Lower leg skin (tissue), 4 donors: ENCODE results near the gene SLC39A7. TPM values are rescaled to one million over a fixed set of nuclear protein-coding genes. Genes with fewer than 3 reads are reported as not detected.

Experiments
- DNase-seq, 2 donors: peaks; one replicate each; pipeline ENCODE4 v3.0.0-alpha.2; 2019; ENCODE audit warnings: low spot score in 2 of 2
- H3K4me3 ChIP-seq: fragments of 200-600 bp; sonication (generic); 2 replicates; pipeline ENCODE4 v1.5.1; 2017; ENCODE audit warnings: mild to moderate bottlenecking, low read depth; ENCODE audit not compliant: poor library complexity, severe bottlenecking
- POLR2A ChIP-seq, 2 donors: fragments of 450-650 bp; IDR thresholded peaks; one replicate each; pipeline ENCODE4 v1.6.1; 2016 to 2017; ENCODE audit warnings: antibody characterized with exemption in 2 of 2, mild to moderate bottlenecking in 1 of 2, moderate library complexity in 1 of 2
- WGBS, 2 donors: methylation state at CpG; one replicate each; pipeline ENCODE4 v1.1.5; 2018; 5-methylcytosine and 5-hydroxymethylcytosine counted together
- intact Hi-C: fragments of 100-400 bp; cut with DNase I; formaldehyde crosslinking; loops from one replicate; pipeline ENCODE4 v1.15.0; 2023; ENCODE audit warnings: low total_unique reads
- total RNA-seq, 4 donors: library from RNA; depleted of rRNA; stranded (reverse); fragments of >200 nt; gene quantifications; one replicate each; pipeline ENCODE4 v1.1.0, GENCODE V29; 2016
- TF ChIP-seq, protein P1 (sequence below), 3 donors: fragments of 450-650 bp; IDR thresholded peaks; one replicate each; pipeline ENCODE4 v1.5.1; 2016; ENCODE audit warnings: antibody characterized with exemption in 3 of 3, mild to moderate bottlenecking in 3 of 3, moderate library complexity in 2 of 3

The SLC39A7 gene
- total RNA-seq, 4 donors from 2014 or later = 35.4 to 52.7 (median 39.1) TPM

DNA sequence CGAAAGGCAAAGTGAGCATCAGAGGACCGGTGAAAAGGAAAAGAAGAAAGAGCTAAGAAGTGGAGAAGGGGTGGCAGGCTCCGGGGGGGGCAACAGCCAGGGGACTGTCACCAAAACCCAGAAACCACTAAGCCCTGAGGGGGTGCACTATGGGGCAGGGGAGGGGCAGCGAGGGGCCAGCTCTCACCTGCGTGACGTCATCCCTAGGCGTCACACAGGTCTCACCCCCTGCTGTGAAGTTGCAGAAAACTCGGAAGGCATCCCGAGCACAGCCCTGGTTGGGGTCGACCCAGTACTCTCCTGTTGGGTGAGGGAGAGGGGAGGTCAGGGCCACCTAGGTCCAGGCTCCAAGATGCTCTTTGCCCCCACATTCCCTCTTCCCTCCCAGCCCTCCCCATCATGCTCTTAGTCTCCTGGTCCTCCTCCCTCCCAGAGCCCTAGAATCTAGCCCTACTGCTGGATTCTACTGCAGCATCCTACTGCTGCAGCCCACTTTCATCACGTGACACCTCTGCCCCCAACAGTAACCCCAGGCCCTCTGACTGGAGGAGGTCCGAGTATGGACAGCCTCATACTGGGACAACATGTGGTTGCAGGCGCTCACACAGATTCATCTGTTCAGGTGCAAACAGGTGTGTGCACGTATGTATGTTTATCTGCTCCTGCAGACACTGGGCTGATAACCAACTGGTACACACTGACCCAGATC lies 35.8 kb upstream of the SLC39A7 start:
- intact Hi-C loops = no loop called here
- peak in 1 of 2 donors; percentile 32 for DNase-seq
- WGBS, 2 donors = 60 to 72% methylated on average over 14 of the region's 14 CpGs
- TF ChIP-seq, protein P1, sequence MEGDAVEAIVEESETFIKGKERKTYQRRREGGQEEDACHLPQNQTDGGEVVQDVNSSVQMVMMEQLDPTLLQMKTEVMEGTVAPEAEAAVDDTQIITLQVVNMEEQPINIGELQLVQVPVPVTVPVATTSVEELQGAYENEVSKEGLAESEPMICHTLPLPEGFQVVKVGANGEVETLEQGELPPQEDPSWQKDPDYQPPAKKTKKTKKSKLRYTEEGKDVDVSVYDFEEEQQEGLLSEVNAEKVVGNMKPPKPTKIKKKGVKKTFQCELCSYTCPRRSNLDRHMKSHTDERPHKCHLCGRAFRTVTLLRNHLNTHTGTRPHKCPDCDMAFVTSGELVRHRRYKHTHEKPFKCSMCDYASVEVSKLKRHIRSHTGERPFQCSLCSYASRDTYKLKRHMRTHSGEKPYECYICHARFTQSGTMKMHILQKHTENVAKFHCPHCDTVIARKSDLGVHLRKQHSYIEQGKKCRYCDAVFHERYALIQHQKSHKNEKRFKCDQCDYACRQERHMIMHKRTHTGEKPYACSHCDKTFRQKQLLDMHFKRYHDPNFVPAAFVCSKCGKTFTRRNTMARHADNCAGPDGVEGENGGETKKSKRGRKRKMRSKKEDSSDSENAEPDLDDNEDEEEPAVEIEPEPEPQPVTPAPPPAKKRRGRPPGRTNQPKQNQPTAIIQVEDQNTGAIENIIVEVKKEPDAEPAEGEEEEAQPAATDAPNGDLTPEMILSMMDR (IDR thresholded peaks at IDR 0.05) = no peak
- TF ChIP-seq POLR2A (IDR thresholded peaks at IDR 0.05) = no peak
- no peak overlapping the region for H3K4me3 ChIP-seq

DNA sequence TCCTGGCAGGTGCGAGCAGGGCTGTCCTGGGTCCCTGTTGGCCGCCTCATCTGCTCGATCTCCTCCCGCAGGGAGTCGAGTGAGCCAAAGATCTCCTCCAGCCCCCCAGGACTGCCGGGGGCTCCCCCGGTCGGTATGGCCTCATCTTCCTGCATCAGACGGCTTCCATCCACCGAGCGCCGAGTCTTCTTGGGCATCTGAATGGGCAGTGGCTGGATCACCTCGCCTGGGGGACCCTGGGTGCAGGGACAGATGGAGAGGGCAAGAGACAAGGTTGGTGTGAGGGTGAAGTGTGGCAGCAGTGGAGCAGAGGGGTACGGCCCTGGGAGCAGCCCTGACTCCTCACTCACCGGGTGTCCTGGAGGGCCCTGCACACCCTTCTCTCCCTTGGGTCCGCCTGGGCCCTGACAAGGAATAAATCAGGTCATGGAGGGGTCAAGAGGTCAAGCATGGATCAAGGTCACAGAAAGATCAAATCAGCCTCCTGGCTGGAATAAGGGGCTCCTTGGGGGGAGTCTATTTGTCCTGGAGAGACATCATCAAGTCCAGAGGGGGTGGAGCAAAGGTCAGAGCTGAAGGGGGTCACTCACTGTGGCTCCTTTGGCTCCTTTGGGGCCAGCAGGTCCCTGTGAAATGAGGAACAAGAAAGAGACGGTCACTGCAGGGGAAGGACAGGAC lies 34.9 kb upstream of the SLC39A7 start:
- intact Hi-C loops = no loop called here

DNA sequence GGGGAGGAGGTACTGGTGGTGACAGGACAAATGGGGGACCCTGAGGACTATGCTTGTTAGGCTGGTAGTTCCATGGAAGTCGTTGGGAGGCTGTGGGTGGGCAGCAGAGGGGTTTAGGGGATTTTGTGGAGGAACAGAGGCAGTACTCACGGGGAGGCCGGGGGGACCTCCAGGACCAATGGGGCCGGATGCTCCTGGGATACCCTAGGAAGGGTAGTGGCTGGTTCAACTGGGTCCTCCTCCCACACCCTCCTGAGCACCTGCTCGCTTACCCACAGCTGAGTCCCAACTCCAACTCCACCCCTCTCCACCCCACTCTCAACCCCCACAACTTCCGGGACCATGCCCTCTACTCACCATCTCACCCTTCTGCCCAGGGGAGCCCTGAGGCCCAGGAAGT lies 34.3 kb upstream of the SLC39A7 start:
- no peak overlapping the region for H3K4me3 ChIP-seq
- 91 to 93% methylated on average over 6 of the region's 6 CpGs for WGBS, 2 donors
- no peak for DNase-seq
- TF ChIP-seq, protein P1 (IDR thresholded peaks at IDR 0.05) = no peak
- no peak for TF ChIP-seq POLR2A (IDR thresholded peaks at IDR 0.05)
- intact Hi-C loops = no loop called here

More for the DNA sequence above, 34.9 kb upstream of the SLC39A7 start:
- no peak overlapping the region for H3K4me3 ChIP-seq
- WGBS, 2 donors = 86 to 87% methylated on average over 17 of the region's 17 CpGs
- TF ChIP-seq, protein P1 (IDR thresholded peaks at IDR 0.05) = no peak
- no peak for TF ChIP-seq POLR2A (IDR thresholded peaks at IDR 0.05)
- no peak for DNase-seq

DNA sequence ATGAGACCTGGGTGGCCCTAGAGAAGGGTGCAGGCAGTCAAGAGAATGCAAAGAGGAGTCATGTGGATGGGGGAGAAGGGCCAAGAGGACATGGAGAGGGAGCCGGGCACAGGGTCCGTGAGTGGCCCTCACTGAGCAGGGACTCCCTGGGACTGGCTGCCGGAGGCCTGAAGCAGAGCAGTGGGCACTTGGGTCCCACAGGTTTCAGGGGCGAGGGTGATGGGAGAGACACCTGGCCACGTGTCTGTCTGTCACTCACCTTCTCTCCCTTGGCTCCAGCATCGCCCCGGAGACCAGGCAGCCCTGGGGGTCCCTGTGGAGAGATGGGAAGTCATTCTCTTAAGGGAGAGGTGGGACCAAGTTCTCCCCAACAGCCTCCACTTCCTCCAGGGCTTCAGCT lies 33.9 kb upstream of the SLC39A7 start:
- H3K4me3 ChIP-seq = no peak overlapping the region
- no peak for TF ChIP-seq POLR2A (IDR thresholded peaks at IDR 0.05)
- TF ChIP-seq, protein P1 (IDR thresholded peaks at IDR 0.05) = no peak
- intact Hi-C loops = no loop called here
- WGBS, 2 donors = 85 to 94% methylated on average over 7 of the region's 7 CpGs
- no peak for DNase-seq

DNA sequence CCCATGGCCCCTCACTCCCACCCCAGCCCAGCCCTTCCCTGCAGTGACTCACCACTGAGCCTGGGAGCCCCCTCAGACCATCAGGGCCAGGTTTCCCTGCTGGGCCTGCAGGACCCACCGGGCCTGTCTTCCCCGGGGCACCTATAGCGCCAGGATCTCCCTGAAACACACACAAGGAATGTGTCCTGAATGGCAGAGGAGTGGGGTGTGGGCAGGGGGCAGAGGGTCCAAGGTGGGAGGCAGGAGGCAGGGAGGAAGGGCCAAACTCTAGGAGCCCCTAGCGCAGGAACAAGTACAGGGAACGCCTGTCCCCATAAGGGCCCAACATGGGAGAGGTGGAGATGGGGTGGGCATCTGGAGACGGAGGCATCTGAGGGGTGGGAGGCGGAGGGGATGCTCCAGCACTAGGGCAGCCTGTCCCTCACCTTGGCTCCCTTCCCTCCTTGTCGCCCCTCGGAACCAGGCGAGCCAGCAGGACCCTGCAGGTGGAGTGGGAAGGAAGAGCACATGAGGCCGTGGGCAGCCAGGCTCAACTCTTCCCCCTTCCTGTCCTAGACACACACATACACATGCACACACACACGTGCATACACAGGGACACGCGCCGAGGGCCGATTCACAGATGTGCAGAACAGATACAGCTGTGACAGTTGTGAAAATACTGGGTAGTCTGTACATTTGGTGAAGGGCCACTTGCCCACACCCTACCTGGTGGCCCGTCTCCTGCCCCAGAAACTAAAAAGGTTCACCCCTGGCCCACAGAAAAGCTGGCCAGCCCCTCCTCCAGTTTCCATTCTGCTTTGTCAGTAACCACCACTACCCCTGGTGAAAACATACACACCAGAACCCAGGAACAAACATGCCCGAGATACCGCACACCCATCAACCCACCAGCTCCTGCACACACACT lies 33.0 kb upstream of the SLC39A7 start:
- 85 to 86% methylated on average over 19 of the region's 19 CpGs for WGBS, 2 donors
- intact Hi-C loops = no loop called here
- no peak overlapping the region for H3K4me3 ChIP-seq
- DNase-seq = no peak
- TF ChIP-seq, protein P1 (IDR thresholded peaks at IDR 0.05) = no peak
- TF ChIP-seq POLR2A (IDR thresholded peaks at IDR 0.05) = no peak
